Smooth muscle cell of bladder (primary cell): ENCODE measurements around the gene RNF112. TPM values are rescaled to one million over a fixed set of nuclear protein-coding genes. Genes with fewer than 3 reads are reported as not detected.

Experiments
- total RNA-seq: library from RNA; depleted of rRNA; stranded (reverse); fragments of >200 nt; gene quantifications from 2 replicates; pipeline ENCODE4 v1.2.3, GENCODE V29; 2014

The RNF112 gene, protein sequence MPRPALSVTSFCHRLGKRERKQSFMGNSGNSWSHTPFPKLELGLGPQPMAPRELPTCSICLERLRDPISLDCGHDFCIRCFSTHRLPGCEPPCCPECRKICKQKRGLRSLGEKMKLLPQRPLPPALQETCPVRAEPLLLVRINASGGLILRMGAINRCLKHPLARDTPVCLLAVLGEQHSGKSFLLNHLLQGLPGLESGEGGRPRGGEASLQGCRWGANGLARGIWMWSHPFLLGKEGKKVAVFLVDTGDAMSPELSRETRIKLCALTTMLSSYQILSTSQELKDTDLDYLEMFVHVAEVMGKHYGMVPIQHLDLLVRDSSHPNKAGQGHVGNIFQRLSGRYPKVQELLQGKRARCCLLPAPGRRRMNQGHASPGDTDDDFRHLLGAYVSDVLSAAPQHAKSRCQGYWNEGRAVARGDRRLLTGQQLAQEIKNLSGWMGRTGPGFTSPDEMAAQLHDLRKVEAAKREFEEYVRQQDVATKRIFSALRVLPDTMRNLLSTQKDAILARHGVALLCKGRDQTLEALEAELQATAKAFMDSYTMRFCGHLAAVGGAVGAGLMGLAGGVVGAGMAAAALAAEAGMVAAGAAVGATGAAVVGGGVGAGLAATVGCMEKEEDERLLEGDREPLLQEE
- 5.1 and 6.1 TPM in 2 replicates for total RNA-seq

DNA sequence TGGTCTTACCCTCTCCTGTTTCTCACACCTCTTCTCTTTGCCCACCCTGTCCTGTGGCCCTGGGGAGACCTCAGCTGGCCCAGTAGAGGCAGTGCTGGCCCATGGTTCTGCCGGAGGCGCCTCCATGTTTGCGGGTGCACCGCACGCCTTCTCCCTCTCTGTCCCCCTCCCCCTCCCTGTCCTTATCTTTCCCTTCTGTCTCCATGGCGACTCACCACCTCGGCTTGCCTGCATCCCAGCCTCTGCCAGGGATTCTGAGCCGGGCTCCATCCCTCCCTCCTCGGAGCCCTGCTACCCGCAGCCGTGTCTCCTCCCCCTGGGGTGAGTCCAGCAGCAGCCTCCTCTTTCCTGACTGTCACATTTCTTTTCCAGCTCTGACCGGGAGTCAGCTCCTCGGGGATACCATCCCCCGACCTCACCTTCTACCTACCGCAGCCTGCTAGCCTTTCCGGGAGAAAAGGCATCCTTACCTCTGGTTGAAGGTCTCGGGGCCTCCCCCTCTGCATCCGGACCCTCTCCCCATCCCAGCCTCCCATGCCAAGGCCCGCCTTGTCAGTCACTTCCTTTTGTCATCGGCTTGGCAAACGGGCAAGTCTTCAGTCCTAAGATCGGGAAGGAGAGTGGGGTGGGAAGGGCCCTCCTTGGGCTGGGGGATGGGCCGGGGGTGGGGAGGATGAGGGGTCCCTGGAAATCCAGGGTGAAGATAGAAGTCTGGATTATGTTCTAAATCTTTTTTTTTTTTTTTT lies at the start of gene RNF112:
TSS of gene RNF112 (plus strand) at position 358 of the 746 bp plus-strand sequence. CDS start at position 535, 177 bp downstream.

DNA sequence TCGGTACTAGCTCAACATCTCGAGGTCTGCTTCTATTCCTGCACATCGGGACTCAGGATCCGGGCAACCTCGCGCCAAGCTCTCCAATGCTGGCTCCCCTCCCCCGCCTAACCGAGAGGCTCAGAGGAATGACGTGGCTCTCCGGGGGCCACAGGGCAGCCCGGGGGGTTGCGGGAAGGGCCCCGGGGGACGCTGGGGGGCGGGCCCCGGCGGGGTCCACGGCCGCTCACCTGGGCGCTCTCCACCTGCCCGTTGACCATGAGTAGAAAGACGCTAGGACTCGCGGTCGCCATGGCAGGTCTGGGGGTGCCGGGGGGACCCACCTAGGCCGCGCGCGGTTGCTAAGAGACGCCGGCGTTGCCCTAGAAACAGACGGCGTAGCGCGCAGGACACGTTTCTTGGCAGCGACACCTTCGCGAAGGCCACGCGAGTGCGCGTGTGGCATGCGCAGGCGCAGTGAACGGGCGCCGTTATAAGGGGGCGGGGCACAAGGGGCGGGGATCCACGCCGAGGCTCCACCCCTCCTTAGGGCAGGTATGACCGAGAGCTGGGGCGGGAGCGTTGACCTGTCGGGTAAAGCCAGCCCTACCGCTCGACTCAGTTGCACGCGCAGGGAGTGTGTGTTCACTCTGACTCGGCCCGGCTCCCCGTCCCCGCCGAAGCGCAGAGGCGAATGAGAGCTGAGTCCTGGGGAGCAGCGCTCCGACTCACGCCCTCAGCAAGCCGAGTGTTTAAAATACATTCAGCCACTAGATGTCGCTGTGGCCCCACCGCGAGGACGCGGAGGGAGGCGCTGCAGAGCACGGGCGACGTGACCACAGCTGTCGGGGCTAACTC lies 48.5 kb upstream of the RNF112 start, which contains the start of gene B9D1:
TSS of gene B9D1 (minus strand) at position 447 of the 837 bp plus-strand sequence. CDS start at position 293, 154 bp downstream.

DNA sequence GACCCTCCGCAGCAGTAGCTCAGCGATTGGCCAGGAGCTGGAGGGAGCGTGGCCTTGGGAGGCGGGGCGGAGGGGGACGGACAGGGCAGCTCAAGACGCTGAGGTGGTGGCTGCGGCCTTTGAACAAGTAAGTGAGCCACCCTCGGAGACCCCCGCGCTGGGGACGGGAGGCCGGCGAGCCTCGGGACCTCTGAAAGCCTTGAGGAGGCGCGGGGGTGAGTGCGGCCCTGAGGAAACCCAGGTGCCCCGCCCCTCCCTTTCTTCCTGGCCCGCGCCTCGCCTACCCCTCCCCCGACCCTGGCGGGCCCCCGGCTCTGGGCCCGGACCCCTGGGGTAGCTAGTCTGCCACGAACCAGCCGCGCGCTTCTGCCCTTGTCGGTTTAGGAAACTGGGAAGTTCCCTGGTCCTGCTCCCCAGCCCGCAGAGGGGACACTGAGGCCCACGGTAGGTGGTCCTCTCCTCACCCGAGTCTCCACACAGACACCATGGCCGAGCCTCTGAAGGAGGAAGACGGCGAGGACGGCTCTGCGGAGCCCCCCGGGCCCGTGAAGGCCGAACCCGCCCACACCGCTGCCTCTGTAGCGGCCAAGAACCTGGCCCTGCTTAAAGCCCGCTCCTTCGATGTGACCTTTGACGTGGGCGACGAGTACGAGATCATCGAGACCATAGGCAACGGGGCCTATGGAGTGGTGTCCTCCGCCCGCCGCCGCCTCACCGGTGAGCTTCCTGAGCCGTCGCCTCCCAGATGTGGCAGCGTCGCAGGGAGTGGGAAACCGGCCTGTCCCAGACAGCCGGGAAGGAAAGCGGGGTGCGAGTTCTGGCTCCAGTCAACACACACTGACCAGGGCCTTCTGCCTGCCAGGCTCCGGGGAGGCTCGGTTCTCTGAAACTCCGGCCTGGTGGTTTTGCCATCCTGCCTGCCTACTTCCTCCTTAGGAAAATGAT lies 32.3 kb upstream of the RNF112 start, which contains the start of gene MAPK7:
TSS of gene MAPK7 (plus strand) at position 83 of the 945 bp plus-strand sequence. CDS start at position 486, 403 bp downstream.

DNA sequence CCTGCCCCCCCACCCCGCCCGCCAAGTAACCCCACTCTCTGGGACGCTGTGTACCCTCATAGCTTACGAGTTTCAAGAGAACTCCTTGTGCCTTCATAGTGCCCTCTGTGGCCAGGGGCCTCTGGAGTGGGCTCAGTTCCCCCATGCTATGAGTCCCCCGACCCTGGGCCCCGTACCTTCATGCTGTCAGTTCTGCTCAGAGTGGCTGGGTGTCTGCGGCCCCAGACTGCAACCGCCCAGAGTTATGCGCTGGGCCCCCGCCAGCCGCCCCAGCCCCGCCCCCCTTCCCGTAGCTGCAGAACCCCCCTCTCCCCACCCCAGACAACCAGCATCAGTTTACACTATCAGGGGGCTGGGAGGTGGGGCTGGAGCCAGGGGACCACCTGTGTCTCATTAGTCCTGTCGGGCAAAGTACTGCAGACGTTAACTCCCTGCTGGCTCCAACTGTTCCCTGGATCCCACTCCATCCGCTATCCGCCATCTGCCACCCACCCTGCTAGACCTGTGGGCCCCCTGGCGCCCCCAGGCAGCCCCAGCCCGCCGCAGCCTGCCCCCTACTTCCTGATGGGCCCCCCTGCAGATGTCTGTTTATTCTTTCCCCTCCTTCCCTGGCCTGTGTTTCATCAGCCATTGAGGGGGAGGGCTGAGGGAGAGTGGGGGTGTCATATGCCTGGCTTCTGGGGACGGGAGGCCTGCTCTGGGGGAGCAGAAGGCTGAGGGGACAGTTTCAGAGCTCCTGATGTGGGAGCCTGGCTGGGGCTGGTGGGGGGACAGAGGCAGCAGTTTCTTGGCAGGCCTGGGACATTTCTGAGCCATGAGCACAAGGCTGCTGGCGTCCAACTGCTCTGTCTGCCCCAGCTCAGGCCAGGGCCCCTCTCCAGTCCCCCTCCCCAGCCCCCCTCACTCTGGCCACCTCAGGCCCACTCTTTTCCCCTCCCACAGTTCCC lies 23.8 kb upstream of the RNF112 start, which contains the start of gene MFAP4:
TSS of gene MFAP4 (minus strand) at position 217 of the 947 bp plus-strand sequence. CDS start at position 182, 35 bp downstream.

Other genes starting within 250 kb of the RNF112 start
- 19.5 and 22.3 TPM in 2 replicates for gene EPN2, start 173.9 kb upstream of the RNF112 start, total RNA-seq
- gene B9D1, start 48.5 kb upstream of the RNF112 start, total RNA-seq: 48.0 and 63.6 TPM in 2 replicates
- gene MAPK7, start 32.7 kb upstream of the RNF112 start, total RNA-seq: 9.1 and 12.4 TPM in 2 replicates
- gene MFAP4, start 24.0 kb upstream of the RNF112 start, total RNA-seq: 26.3 and 33.5 TPM in 2 replicates
- gene SLC47A1, start 122.6 kb downstream of the RNF112 start, total RNA-seq: 1.6 and 1.7 TPM in 2 replicates
- gene ALDH3A2, start 237.5 kb downstream of the RNF112 start, total RNA-seq: 37.8 and 57.2 TPM in 2 replicates